ENCODE measurements around the gene PRTG. TPM values are rescaled to one million over a fixed set of nuclear protein-coding genes. Genes with fewer than 3 reads are reported as not detected.

PRTG gene
- total RNA-seq, 1 donor from 2014 or later: 10.5 TPM

- ATAC-seq (no peak), DNase-seq (no peak)
- Histone ChIP-seq H3K36me3 (no peaks in the 10 kb centered on the region), H3K9me3 (no peaks in the 10 kb centered on the region), H3K4me3 (no peak overlapping the region), H3K4me1 (no peaks in the 10 kb centered on the region), H3K27me3 (ENCODE audit: low read depth) (no peaks in the 10 kb centered on the region), H3K27ac (no peak overlapping the region)
- intact Hi-C loops (cut with DNase I): no loop called here
- TF ChIP-seq CTCF (IDR thresholded peaks at IDR 0.05): no peak
Observed at GRCh38 chr15:55707518-55707917, 35.4 kb downstream of the PRTG start.

GRCh38 chr15:55703873-55704301 is 39.1 kb downstream of the PRTG start:
- ATAC-seq (no peak), DNase-seq (no peak)
- Histone ChIP-seq H3K36me3 (no peaks in the 10 kb centered on the region), H3K27ac (no peak overlapping the region), H3K4me1 (no peaks in the 10 kb centered on the region), H3K4me3 (no peak overlapping the region), H3K9me3 (no peaks in the 10 kb centered on the region), H3K27me3 (ENCODE audit: low read depth) (no peaks in the 10 kb centered on the region)
- intact Hi-C loops (cut with DNase I): no loop called here
- no peak for TF ChIP-seq CTCF (IDR thresholded peaks at IDR 0.05)

- no peaks in the 10 kb centered on the region for H3K27me3 ChIP-seq (ENCODE audit: low read depth)
- intact Hi-C loops (cut with DNase I): no loop called here
- H3K4me3 ChIP-seq: no peak overlapping the region
- ATAC-seq (no peak), DNase-seq (no peak)
- no peaks in the 10 kb centered on the region for H3K36me3 ChIP-seq
- no peaks in the 10 kb centered on the region for H3K4me1 ChIP-seq
- H3K9me3 ChIP-seq: no peaks in the 10 kb centered on the region
- no peak for TF ChIP-seq CTCF (IDR thresholded peaks at IDR 0.05)
- no peak overlapping the region for H3K27ac ChIP-seq
Observed at GRCh38 chr15:55700876-55701275, 42.1 kb downstream of the PRTG start.

DNA sequence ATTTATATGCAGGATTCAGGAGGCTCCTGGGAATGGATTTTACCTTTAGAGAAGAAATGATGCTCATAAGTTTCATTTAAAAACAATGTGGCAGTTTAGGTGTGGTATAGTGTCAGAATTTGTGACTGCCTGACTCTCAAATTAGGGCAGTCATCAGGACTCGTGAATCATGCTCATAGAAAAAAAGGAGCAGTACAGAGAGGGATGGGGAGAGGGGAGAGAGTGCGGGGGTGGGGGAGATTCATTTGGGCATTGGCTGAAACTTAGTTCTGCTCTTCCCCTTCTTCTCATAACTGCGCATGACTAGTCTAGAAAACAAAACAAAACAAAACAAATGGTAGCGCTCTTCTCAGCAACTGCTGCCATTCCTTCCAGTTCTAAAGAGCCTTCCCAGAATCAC is 44.3 kb downstream of the PRTG start:
- Histone ChIP-seq H3K4me3 (no peak overlapping the region), H3K9me3 (no peaks in the 10 kb centered on the region), H3K27ac (no peak overlapping the region), H3K27me3 (ENCODE audit: low read depth) (no peaks in the 10 kb centered on the region), H3K4me1 (no peaks in the 10 kb centered on the region), H3K36me3 (no peaks in the 10 kb centered on the region)
- DNase-seq (no peak), ATAC-seq (no peak)
- TF ChIP-seq CTCF (IDR thresholded peaks at IDR 0.05): no peak
- intact Hi-C loops (cut with DNase I): no loop called here

GRCh38 chr15:55696221-55696620 is 46.7 kb downstream of the PRTG start:
- no peaks in the 10 kb centered on the region for H3K4me1 ChIP-seq
- no peak for DNase-seq
- H3K27ac ChIP-seq: no peak overlapping the region
- no peak for TF ChIP-seq CTCF (IDR thresholded peaks at IDR 0.05)
- no peak overlapping the region for H3K4me3 ChIP-seq
- no peaks in the 10 kb centered on the region for H3K36me3 ChIP-seq
- no peak for ATAC-seq
- no peaks in the 10 kb centered on the region for H3K27me3 ChIP-seq (ENCODE audit: low read depth)
- intact Hi-C loops (cut with DNase I): no loop called here
- no peaks in the 10 kb centered on the region for H3K9me3 ChIP-seq

DNA sequence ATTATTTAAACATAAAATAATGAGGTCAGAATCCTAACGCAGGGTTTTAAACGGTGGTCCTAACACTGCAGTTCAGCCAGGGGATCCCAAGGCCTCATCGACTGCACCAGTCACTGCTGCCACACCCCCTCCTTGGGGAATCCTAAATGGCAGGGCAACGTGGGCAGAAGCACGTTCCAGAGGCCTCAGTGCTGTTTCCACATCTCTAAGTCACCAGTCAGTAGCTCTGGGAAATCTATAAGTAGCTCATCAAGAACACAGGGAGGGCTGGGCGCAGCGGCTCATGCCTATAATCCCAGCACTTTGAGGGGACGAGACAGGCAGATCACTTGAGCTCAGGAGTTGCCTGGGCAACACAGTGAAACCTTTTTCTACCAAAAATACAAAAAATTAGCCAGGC is 47.5 kb downstream of the PRTG start:
- ATAC-seq (peak in 1 of 2 donors; percentile 35), DNase-seq (no peak)
- Histone ChIP-seq H3K4me1 (no peaks in the 10 kb centered on the region), H3K27me3 (ENCODE audit: low read depth) (no peaks in the 10 kb centered on the region), H3K4me3 (no peak overlapping the region), H3K9me3 (no peaks in the 10 kb centered on the region), H3K27ac (no peak overlapping the region), H3K36me3 (no peaks in the 10 kb centered on the region)
- intact Hi-C loops (cut with DNase I): no loop called here
- no peak for TF ChIP-seq CTCF (IDR thresholded peaks at IDR 0.05)

Data from lower lobe of right lung (tissue), 2 donors.